Inflammatory macrophage treated with lipopolysaccharide for 1 hour (primary cell): ENCODE measurements around the gene TNRC6A.
A peak's percentile ranks its signal among the peaks of the same experiment; 100 is the strongest.
"Not testable (repeated sequence)": the region's sequence is repeated elsewhere in the genome, so short reads cannot be mapped to it uniquely, and the experiment has no call there.

Source experiments
- DNase-seq, 2 donors: peaks; one replicate each; pipeline ENCODE4 v3.0.0-alpha.2; 2020 to 2022

The TNRC6A gene

DNA sequence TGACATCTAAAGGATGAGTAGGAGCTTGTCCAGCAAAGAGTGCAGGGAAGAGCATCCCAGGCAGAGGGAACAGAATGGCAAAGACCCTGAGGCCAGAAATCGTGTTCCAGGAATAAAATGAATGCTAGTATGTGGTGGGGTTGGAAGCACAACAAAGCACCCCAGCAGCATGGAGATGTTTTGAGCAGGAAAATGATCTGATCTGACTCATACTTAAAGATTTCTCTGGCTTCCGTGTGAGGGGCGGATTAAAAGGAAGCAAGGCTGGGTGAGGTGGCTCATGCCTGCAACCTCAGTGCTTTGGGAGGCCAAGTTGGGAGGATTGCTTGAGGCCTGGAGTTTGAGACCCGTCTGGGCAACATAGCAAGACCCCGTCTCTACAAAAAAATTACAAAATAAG lies 118.6 kb downstream of the TNRC6A start:
- no peak for DNase-seq

DNA sequence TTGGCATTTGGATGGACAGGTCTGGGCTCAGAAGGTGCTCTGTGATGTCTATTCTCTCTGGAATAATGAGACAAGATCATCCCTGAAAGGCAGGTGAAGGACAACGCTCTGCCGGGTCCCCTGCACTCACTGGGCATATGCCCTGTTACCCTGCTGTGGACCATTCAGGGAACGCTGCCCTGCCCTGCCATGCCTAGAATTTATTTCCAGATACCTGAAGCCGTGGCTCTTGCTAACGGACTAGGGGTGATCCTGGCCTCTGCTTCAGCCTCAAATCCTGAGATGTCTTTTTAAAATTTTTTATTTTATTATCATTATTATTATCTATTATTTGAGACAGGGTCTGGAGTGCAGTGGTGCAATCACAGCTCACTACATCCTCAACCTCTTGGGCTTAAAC lies 120.2 kb downstream of the TNRC6A start:
- DNase-seq, result no peak

DNA sequence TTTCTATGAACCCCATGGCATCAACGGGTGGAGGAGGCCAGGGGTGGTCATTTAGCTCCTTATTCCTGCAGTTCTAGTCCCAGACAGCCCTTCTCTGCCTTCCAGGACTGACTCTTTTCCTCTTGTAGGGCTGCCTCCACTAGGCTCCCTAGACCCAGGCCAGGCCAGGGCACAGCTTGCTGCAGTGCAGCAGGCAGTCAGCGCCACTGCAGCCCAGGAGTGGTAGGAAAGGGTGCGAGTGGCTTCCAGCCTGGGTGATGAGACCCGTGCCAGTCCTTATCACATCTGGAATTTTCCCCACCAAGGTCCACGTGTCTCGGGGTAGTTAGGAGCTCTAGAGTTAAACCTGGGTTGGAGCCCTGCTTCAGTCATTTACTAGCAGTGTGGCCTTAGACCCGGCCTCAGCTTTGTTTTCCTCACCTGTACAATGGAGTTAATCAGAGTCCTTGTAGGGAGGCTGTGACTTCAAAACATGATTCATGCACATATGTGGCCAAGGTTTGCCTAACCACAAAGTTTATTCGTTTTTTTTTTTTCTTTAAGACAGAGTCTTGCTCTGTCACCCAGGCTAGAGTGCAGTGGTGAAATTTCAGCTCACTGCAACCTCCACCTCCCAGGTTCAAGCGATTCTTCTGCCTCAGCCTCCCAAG lies 121.0 kb downstream of the TNRC6A start:
- no peak for DNase-seq

DNA sequence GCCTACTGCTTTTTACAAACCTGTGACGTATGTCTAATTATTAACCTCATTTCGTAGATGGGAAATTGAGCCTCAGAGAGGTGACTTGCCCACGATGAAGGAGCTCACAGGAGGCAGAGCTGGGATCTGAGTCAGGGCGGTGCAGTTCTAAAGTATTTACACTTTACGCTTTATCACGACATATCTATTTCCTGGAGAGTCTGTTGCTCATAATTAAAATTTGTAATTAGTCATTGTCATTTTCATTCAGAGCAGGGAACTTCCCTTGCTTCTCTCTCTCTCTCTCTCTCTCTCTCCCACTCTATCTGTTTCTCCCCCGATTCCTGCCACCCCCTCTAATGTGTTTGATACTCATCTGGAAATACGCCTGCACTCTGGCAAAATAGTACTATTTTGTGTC lies 122.2 kb downstream of the TNRC6A start:
- no peak for DNase-seq

DNA sequence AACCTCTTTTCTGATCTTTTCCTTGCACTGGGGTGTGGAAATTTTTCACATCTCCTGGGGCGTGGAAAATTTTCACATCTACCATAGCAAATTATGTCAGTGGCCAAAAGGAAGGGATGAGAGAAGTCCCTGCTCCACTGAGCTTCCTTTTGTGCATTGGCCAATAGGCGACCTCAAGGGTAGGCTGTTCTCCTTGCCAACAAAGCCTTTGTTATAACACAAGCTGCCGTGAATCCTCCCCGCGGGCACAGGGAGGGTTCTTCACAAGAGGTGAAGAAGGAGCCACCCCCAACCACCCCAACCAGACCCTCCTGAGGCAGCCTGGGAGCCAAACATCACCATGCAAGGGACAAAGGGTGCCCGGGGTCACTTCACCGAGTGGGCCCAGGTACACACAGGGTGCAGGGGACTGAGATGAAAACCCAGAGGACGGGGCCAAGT lies 122.8 kb downstream of the TNRC6A start:
- DNase-seq, result no peak

DNA sequence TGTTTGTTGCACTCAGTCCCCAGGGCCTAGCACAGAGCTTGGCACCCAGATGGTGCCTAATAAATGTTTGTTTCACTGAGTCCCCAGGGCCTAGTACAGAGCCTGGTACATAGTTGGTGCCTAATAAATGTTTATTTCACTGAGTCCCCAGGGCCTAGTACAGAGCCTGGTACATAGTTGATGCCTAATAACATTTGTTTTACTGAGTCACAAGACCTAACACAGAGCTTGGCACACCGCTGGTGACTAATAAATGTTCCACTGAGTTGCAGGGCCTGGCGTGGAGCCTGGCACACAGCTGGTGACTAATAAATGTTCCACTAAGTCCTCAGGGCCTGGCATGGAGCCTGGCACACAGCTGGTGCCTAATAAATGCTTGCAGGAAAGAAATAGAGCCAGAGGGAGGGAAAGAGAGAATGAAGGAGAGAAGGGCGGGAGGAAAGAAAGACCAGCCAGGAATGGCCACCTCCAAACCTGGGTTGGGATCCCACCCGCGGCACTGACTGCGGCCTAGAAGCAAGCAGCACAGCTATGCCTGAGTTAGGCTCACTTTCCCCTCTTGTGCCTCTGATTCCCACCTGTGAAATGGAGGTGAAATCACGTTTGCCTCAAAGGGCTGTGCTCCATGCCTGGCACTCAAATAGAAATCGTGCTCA lies 123.8 kb downstream of the TNRC6A start:
- DNase-seq, result no peak

DNA sequence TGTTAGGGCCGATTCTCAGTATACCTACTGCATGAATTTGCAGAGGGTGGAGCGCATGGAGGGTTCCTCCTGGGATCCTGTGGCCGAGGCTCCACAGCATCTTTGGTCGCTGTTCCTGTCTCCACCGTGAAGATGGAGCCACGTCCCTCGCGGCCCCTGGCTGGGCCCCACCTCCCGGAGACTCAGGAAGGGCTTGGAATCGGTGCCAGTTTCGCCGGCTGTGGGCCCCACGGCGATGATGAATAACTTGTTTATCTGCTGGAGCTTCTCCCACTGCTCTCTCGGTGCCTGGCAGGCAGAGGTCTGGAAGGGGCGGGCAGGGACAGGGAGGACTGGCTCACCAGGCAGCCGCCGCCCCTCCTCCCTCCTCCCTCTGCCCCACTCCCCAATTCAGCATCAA lies 124.4 kb downstream of the TNRC6A start:
- DNase-seq, result no peak

DNA sequence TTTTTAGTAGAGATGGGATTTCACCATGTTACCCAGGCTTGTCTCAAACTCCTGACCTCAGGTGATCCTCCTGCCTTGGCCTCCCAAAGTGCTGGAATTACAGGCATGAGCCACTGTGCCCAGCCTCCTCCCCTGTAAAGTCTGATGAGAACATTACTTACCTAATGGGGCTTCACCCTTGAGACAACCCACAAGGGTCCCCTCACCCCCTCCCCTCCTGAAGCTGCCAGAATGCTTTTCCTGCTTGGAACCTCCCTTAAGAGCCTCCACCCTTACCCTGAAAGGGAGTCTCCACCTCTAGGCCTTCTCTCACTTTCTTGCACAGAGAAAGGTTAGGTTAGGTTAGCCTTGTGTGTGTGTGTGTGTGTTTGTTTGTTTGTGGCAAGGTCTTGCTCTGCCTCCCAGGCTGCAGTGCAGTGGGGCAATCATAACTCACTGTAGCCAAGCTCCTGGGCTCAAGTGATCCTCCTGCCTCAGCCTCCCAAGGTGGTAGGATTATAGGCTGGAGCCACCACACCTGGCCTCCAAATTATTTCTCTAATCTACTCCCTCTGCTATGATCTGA lies 125.2 kb downstream of the TNRC6A start:
- no peak for DNase-seq

DNA sequence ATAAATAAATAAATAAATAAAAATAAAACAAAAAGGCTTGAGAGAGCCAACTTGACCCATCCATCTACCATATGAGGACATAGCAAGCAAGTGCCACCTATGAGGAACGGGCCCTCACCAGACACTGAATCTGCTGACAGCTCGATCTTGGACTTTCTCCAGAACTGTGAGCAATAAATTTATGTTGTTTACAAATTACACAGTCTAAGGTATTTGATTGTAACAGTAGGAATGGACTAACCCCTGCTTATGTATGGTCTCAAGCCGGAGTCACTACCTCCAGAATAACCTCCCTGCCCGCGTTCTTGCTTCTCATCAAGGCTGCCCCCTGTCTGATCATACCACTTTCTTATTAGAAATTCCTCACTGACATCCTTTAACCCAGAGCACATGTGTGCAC lies 126.2 kb downstream of the TNRC6A start:
- DNase-seq, result no peak

DNA sequence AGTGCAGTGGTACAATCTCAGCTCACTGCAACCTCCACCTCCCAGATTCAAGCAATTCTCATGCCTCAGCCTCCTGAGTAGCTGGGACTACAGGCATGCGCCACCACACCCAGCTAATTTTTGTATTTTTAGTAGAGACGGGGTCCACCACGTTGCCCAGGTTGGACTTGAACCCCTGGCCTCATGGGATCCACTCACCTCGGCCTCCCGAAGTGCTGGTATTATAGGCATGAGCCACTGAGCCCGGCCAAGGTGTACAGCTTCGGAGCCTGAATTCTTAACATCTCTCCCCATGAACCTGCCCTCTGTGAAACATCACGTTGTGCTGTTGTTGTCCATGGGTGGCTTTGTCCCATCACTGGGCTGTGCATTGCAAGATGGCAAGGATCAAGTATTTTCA lies 127.4 kb downstream of the TNRC6A start:
- not testable (repeated sequence) for DNase-seq

DNA sequence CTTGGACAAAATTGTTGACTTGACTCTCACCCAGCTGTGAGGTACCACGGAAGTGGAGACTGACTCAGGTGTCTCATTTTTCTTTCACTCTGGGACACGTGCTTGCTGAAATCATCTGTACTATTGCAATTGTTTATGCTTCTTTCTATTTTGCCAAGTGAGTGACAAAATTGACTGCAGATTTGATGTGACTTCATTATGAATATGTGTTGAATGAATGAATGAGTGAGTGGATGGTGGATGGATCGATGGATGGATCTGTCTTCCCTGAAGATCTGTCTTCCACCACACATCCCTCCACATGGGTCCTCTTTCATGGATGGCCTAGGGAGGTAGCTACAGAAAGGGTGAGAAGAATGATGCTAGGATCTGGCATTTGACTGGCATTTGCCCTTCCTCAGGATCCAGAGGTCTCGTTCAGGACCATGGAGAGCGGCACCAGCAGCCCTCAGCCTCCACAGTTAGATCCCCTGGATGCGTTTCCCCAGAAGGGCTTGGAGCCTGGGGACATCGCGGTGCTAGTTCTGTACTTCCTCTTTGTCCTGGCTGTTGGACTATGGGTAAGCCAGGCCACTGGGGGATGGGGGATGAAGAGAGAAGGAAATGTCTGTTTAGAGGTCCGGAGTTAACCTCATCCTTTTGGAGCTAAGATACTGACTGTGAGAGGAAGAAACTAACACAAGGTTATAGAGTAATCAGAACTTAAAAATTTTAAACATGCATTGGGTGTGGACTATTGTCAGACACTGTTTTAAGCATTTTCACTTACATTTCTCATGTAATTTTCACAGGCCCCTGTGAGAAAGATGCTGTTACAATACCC lies 129.0 kb downstream of the TNRC6A start:
- DNase-seq, result peak; percentile 9 to 31

DNA sequence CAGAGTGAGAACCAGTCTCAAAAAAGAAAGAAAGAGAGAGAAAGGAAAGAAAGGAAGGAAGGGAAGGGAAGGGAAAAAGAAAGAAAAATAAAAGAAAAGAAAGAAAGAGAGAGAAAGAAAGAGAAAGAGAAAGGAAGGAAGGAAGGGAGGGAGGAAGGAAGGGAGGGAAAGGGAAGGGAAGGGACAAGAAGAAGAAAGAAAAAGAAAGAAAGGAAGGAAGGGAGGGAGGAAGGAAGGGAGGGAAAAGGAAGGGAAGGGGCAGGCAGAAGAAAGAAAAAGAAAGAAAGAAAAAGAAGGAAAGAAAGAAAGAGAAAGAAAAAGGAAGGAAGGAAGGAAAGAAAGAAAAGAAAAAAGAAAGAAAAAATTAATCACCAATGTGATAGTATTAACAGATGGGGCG lies 132.0 kb downstream of the TNRC6A start:
- DNase-seq, result no peak

DNA sequence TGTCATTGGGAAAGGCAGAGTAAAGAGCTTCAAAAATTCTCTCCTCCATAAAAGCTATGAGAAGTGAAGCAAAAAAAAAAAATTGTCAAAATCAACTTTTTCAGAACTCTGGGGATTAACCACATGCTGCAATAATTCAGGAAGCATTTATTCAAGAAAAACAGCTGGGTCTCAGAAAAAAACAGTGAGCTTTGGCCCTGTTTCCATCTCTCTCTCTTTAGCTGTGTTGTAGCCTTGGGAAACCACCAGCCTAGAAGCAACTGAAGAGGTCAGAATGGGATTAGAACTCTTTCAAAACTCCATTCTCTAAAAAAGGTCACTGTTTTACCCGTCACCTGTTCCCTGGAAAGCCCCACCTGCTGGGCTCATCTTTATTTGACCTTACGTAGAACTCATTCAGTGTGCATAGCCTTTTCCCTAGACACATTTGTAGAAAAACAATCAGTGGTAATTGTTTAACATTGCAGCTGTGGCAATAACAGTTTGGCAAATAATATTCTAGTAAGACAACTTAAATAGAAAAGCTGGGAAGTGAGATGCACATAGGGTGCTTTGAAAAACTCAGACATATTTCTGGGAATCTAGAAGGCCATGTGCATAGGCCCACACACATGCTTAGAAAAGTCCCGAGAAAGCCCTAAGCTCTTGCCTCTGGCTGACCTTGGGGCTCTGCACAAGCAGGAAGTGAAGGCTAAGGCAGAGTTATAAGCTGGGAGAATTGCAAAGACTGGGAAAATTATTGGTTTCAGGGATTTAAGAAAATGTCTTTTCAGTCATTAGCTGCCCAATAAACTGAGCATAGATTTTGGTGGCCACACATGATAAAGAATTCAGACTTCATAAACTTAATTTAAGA lies 134.4 kb downstream of the TNRC6A start:
- DNase-seq, result no peak

DNA sequence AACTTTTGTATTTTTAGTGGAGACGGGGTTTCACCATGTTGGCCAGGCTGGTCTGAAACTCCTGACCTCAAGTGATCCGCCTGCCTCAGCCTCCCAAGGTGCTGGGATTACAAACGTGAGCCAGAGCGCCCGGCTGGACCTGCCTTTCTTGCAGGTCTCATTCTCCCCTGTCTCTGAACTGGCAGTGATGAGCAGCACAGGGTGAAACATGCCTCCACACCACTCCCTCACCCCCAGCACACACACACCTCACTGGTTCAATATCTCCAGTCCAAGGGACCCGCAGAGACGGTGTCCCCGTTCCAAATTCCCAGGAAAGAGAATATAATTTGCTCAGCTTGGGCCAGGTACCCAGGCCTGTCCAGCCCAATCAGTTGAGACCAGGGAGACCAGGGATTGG lies 139.6 kb downstream of the TNRC6A start:
- no peak for DNase-seq

DNA sequence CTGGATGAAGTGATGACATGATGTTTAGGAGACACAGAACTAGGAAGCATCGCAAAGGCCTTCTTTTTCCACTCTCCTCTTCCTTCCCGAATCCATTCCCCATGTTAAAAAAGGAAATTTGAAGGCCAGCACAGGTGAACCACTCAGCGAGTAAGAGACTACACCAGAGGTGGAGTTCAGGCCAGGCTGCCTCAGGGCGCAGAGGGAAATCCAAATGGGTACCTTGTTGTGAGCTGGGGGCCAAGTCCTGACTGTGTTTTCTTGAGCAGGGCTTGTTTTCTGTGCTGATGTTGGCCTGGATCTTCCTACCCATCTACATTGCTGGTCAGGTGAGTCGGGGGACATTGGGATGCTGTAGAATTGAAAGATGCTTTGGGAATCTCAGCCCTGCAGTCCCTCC lies 142.4 kb downstream of the TNRC6A start:
- no peak for DNase-seq

DNA sequence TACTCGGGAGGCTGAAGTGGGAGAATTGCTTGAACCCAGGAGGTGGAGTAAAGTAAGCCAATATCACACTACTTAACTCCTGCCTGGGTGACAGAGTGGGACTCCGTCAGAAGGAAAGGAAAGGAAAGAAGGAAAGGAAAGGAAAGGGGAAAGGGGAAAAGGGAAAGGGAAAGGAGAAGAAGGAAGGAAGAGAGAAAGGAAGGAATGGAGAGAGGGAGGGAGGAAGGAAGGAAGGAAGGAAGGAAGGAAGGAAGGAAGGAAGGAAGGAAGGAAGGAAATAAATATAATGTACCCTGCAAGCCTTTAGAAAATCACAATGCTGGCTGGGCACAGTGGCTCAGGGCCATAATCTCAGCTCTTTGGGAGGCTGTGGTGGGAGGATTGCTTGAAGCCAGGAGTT lies 143.6 kb downstream of the TNRC6A start:
- no peak for DNase-seq

DNA sequence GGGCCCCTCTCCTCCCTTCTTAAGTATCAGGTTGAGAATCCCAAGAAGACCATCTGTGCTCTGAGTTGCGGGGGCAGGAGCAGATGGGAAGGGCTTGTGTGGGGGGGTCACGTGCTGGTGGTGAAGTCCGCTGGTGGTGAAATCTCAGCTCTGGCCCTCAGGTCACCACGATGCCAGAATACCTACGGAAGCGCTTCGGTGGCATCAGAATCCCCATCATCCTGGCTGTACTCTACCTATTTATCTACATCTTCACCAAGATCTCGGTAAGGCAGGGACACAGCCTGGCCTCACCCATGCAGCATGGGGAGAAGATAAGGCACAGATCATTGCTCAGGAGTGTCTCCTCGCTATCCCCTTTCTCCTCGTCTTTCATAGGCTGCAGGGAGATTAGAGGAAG lies 146.0 kb downstream of the TNRC6A start:
- DNase-seq, result no peak
